WTC11 (cell line): ENCODE data around the gene S100A5.

Source experiments
- CREM ChIP-seq: sonication (generic); formaldehyde crosslinking; IDR thresholded peaks from 2 replicates; pipeline ENCODE4 v1.8.1; 2022; ENCODE audit warnings: mild to moderate bottlenecking, missing genetic modification reagents, moderate library complexity
- ESRRA ChIP-seq: sonication (generic); formaldehyde crosslinking; IDR thresholded peaks from 2 replicates; pipeline ENCODE4 v1.8.1; 2022; ENCODE audit warnings: mild to moderate bottlenecking, missing genetic modification reagents, borderline replicate concordance
- IRF2 ChIP-seq: sonication (generic); formaldehyde crosslinking; IDR thresholded peaks from 2 replicates; pipeline ENCODE4 v1.8.0; 2022; ENCODE audit warnings: low read depth, missing genetic modification reagents, borderline replicate concordance
- NR3C1 ChIP-seq: sonication (generic); formaldehyde crosslinking; conservative IDR thresholded peaks from 2 replicates; pipeline ENCODE4 v1.8.1; 2023; ENCODE audit warnings: low read depth, mild to moderate bottlenecking, missing genetic modification reagents
- TCF7 ChIP-seq: sonication (generic); formaldehyde crosslinking; IDR thresholded peaks from 2 replicates; pipeline ENCODE4 v1.8.0; 2022; ENCODE audit warnings: mild to moderate bottlenecking, low read depth, missing genetic modification reagents, moderate library complexity
- ZNF138 ChIP-seq: sonication (generic); formaldehyde crosslinking; conservative IDR thresholded peaks from 2 replicates; pipeline ENCODE4 v1.8.1; 2022; ENCODE audit warnings: mild to moderate bottlenecking, moderate library complexity, missing genetic modification reagents
- ZNF263 ChIP-seq: sonication (generic); formaldehyde crosslinking; IDR thresholded peaks from 2 replicates; pipeline ENCODE4 v1.8.1; 2022; ENCODE audit warnings: low read depth, mild to moderate bottlenecking, moderate library complexity, missing genetic modification reagents
- TF ChIP-seq, protein P1 (sequence below): fragments of 200-600 bp; IDR thresholded peaks from 2 replicates; pipeline ENCODE4 v1.8.0; 2022; ENCODE audit warnings: antibody characterized with exemption
- TF ChIP-seq, protein P2 (sequence below): sonication (generic); formaldehyde crosslinking; IDR thresholded peaks from 2 replicates; pipeline ENCODE4 v1.8.0; 2022; ENCODE audit warnings: mild to moderate bottlenecking, missing genetic modification reagents
- TF ChIP-seq, protein P3 (sequence below): sonication (generic); formaldehyde crosslinking; IDR thresholded peaks from 2 replicates; pipeline ENCODE4 v1.8.1; 2022; ENCODE audit warnings: low read depth, missing genetic modification reagents, borderline replicate concordance
- TF ChIP-seq, protein P4 (sequence below): sonication (generic); formaldehyde crosslinking; IDR thresholded peaks from 2 replicates; pipeline ENCODE4 v1.8.0; 2022; ENCODE audit warnings: missing genetic modification reagents
- TF ChIP-seq, protein P5 (sequence below): sonication (generic); formaldehyde crosslinking; IDR thresholded peaks from 2 replicates; pipeline ENCODE4 v1.8.0; 2023; ENCODE audit warnings: missing genetic modification reagents

DNA sequence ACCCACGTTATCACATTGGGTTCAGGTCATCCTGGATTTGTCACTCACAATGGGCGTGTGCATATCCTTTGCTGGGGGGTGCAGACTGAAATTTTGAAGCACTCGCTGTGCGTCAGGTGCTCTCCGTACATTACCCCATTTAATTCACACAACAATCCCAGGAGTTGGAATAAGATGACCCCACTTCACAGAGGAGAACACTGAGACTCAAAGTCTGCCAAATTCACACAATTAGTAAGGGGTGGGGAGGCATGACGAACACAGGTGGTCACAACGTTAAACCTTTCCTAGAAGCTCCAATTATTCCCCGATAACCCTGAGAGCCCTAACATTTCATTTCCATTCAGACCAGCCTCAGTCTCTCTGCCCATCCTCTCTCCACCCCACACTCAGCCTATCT, 28.7 kb upstream of the S100A5 start:
- TF ChIP-seq, protein P1, sequence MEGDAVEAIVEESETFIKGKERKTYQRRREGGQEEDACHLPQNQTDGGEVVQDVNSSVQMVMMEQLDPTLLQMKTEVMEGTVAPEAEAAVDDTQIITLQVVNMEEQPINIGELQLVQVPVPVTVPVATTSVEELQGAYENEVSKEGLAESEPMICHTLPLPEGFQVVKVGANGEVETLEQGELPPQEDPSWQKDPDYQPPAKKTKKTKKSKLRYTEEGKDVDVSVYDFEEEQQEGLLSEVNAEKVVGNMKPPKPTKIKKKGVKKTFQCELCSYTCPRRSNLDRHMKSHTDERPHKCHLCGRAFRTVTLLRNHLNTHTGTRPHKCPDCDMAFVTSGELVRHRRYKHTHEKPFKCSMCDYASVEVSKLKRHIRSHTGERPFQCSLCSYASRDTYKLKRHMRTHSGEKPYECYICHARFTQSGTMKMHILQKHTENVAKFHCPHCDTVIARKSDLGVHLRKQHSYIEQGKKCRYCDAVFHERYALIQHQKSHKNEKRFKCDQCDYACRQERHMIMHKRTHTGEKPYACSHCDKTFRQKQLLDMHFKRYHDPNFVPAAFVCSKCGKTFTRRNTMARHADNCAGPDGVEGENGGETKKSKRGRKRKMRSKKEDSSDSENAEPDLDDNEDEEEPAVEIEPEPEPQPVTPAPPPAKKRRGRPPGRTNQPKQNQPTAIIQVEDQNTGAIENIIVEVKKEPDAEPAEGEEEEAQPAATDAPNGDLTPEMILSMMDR: no peak
- TF ChIP-seq NR3C1 (CRISPR knock-in tag) (no peak), IRF2 (CRISPR knock-in tag) (no peak), ESRRA (CRISPR knock-in tag) (no peak), CREM (CRISPR knock-in tag) (no peak), ZNF138 (CRISPR knock-in tag) (no peak), ZNF263 (CRISPR knock-in tag) (no peak), TCF7 (no peak)
- TF ChIP-seq, protein P2, sequence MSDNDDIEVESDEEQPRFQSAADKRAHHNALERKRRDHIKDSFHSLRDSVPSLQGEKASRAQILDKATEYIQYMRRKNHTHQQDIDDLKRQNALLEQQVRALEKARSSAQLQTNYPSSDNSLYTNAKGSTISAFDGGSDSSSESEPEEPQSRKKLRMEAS (CRISPR knock-in tag): no peak
- TF ChIP-seq, protein P3, sequence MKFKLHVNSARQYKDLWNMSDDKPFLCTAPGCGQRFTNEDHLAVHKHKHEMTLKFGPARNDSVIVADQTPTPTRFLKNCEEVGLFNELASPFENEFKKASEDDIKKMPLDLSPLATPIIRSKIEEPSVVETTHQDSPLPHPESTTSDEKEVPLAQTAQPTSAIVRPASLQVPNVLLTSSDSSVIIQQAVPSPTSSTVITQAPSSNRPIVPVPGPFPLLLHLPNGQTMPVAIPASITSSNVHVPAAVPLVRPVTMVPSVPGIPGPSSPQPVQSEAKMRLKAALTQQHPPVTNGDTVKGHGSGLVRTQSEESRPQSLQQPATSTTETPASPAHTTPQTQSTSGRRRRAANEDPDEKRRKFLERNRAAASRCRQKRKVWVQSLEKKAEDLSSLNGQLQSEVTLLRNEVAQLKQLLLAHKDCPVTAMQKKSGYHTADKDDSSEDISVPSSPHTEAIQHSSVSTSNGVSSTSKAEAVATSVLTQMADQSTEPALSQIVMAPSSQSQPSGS (CRISPR knock-in tag): no peak
- TF ChIP-seq, protein P4, sequence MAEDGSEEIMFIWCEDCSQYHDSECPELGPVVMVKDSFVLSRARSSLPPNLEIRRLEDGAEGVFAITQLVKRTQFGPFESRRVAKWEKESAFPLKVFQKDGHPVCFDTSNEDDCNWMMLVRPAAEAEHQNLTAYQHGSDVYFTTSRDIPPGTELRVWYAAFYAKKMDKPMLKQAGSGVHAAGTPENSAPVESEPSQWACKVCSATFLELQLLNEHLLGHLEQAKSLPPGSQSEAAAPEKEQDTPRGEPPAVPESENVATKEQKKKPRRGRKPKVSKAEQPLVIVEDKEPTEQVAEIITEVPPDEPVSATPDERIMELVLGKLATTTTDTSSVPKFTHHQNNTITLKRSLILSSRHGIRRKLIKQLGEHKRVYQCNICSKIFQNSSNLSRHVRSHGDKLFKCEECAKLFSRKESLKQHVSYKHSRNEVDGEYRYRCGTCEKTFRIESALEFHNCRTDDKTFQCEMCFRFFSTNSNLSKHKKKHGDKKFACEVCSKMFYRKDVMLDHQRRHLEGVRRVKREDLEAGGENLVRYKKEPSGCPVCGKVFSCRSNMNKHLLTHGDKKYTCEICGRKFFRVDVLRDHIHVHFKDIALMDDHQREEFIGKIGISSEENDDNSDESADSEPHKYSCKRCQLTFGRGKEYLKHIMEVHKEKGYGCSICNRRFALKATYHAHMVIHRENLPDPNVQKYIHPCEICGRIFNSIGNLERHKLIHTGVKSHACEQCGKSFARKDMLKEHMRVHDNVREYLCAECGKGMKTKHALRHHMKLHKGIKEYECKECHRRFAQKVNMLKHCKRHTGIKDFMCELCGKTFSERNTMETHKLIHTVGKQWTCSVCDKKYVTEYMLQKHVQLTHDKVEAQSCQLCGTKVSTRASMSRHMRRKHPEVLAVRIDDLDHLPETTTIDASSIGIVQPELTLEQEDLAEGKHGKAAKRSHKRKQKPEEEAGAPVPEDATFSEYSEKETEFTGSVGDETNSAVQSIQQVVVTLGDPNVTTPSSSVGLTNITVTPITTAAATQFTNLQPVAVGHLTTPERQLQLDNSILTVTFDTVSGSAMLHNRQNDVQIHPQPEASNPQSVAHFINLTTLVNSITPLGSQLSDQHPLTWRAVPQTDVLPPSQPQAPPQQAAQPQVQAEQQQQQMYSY: no peak
- TF ChIP-seq, protein P5, sequence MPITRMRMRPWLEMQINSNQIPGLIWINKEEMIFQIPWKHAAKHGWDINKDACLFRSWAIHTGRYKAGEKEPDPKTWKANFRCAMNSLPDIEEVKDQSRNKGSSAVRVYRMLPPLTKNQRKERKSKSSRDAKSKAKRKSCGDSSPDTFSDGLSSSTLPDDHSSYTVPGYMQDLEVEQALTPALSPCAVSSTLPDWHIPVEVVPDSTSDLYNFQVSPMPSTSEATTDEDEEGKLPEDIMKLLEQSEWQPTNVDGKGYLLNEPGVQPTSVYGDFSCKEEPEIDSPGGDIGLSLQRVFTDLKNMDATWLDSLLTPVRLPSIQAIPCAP (CRISPR knock-in tag): no peak
